HCT116 (cell line): ENCODE results near the gene ASS1. TPM values are rescaled to one million over a fixed set of nuclear protein-coding genes. Genes with fewer than 3 reads are reported as not detected.

Experiments
- ATAC-seq: fragments of 200-7000 bp; cut with Tn5 transposase; 2 replicates; pipeline ENCODE4 v1.9.1; 2020; ENCODE audit warnings: mild to moderate bottlenecking, moderate library complexity
- BruUV-seq: library from RNA; stranded (reverse); fragments of 400-500 nt; replicated peaks from 2 replicates; lab custom pipeline; 2021; lab: Mats Ljungman, UMichigan
- CTCF ChIA-PET: fragments of 300-600 bp; sonication (Branson Sonifier 250); formaldehyde crosslinking; loops from one replicate; lab custom pipeline; 2021; ENCODE audit warnings: antibody characterized with exemption; lab: Charles Lee
- POLR2A ChIA-PET: fragments of 300-600, 350-600 bp; sonication (Branson Sonifier 250); formaldehyde crosslinking; loops from one replicate; lab custom pipeline; 2021; ENCODE audit warnings: antibody characterized with exemption; lab: Charles Lee
- RAD21 ChIA-PET, 2 experiments: fragments of 300-600 bp; sonication (Branson Sonifier 250); formaldehyde crosslinking; loops; one replicate each; lab custom pipeline; 2023; ENCODE audit warnings: low total read pairs in 2 of 2; ENCODE audit not compliant: uncharacterized antibody in 2 of 2, unreplicated experiment in 2 of 2, low non-redundant PET in 1 of 2; lab: Charles Lee
- DNase-seq: peaks from one replicate; pipeline ENCODE4 v3.0.0-alpha.2; 2010; ENCODE audit warnings: low read depth, low spot score
- H2AFZ ChIP-seq: fragments of 200-600 bp; shearing (Covaris generic), sonication (generic); 2 replicates; pipeline ENCODE4 v1.6.1; 2017; ENCODE audit warnings: low read depth, mixed run types, mixed read lengths, antibody characterized with exemption, low read length; ENCODE audit not compliant: poor library complexity, severe bottlenecking
- H3K27ac ChIP-seq: 2 replicates; pipeline ENCODE4 v1.5.1; 2012; ENCODE audit warnings: low read depth, low read length
- H3K27me3 ChIP-seq: fragments of 200-600 bp; sonication (generic); 2 replicates; pipeline ENCODE4 v1.6.1; 2016; ENCODE audit warnings: mixed run types, low read length, mixed read lengths; ENCODE audit not compliant: insufficient read depth
- H3K36me3 ChIP-seq, 2 experiments: fragments of 200-500 bp in 1 of 2; fragments of 200-600 bp in 1 of 2; sonication (Bioruptor generic) in 1 of 2; sonication (generic) in 1 of 2; 2 replicates each; pipeline versions ENCODE4 v1.5.1 to v1.6.1; 2014 to 2016; ENCODE audit warnings: low read length in 2 of 2, inconsistent platforms in 1 of 2, mixed read lengths in 1 of 2, mixed run types in 1 of 2; ENCODE audit not compliant: insufficient read depth in 2 of 2, control insufficient read depth in 1 of 2
- H3K4me1 ChIP-seq, 2 experiments: fragments of 200-600 bp in 1 of 2; sonication (generic) in 1 of 2; 2 replicates each; pipeline versions ENCODE4 v1.5.1 to v1.6.1; 2012 to 2017; ENCODE audit warnings: low read length in 2 of 2, inconsistent platforms in 1 of 2, mild to moderate bottlenecking in 1 of 2, mixed read lengths in 1 of 2, mixed run types in 1 of 2, moderate library complexity in 1 of 2; ENCODE audit not compliant: insufficient read depth in 2 of 2, control insufficient read depth in 1 of 2
- H3K4me2 ChIP-seq: fragments of 200-600 bp; sonication (generic); 2 replicates; pipeline ENCODE4 v1.6.1; 2017; ENCODE audit warnings: mixed run types, low read length, mixed read lengths
- H3K4me3 ChIP-seq, 2 experiments: fragments of 200-600 bp in 1 of 2; sonication (generic) in 1 of 2; replicated peaks in 1 of 2; 2 replicates each; pipeline ENCODE4 v1.5.1; 2011 to 2016; ENCODE audit warnings: low read length in 2 of 2, control low read depth in 1 of 2, low read depth in 1 of 2, mild to moderate bottlenecking in 1 of 2, mixed read lengths in 1 of 2, mixed run types in 1 of 2
- H3K79me2 ChIP-seq: fragments of 200-600 bp; sonication (generic); 2 replicates; pipeline ENCODE4 v1.6.1; 2017; ENCODE audit warnings: mild to moderate bottlenecking, mixed run types, low read length, moderate library complexity, mixed read lengths; ENCODE audit not compliant: insufficient read depth
- H3K9ac ChIP-seq: fragments of 200-600 bp; sonication (generic); 2 replicates; pipeline ENCODE4 v1.6.1; 2016; ENCODE audit warnings: low read length, mixed read lengths
- H3K9me2 ChIP-seq: fragments of 200-600 bp; sonication (generic), shearing (Covaris generic); 2 replicates; pipeline ENCODE4 v1.6.1; 2017; ENCODE audit warnings: mixed run types, mild to moderate bottlenecking, moderate library complexity; ENCODE audit not compliant: insufficient read depth
- H3K9me3 ChIP-seq, 2 experiments: fragments of 200-500 bp in 1 of 2; fragments of 200-600 bp in 1 of 2; sonication (Bioruptor generic) in 1 of 2; sonication (generic) in 1 of 2; 2 replicates each; pipeline ENCODE4 v1.6.1; 2014 to 2017; ENCODE audit warnings: low read length in 2 of 2, mixed read lengths in 2 of 2, inconsistent platforms in 1 of 2, low read depth in 1 of 2, mild to moderate bottlenecking in 1 of 2, mixed run types in 1 of 2, moderate library complexity in 1 of 2; ENCODE audit not compliant: control insufficient read depth in 1 of 2, insufficient read depth in 1 of 2
- H4K20me1 ChIP-seq: fragments of 200-600 bp; sonication (generic), shearing (Covaris generic); 2 replicates; pipeline ENCODE4 v1.6.1; 2017; ENCODE audit warnings: mixed run types, mild to moderate bottlenecking, moderate library complexity; ENCODE audit not compliant: insufficient read depth
- CEBPB ChIP-seq: IDR thresholded peaks from 2 replicates; pipeline ENCODE4 v1.6.1; 2012; ENCODE audit warnings: low read depth
- CTCF ChIP-seq, 3 experiments: fragments of 200-600 bp in 1 of 3; sonication (generic) in 1 of 3; IDR thresholded peaks in 2 of 3; conservative IDR thresholded peaks in 1 of 3; 2 replicates each; pipeline ENCODE4 v1.5.1; 2012 to 2017; ENCODE audit warnings: low read depth in 2 of 3, low read length in 2 of 3, antibody characterized with exemption in 1 of 3, borderline replicate concordance in 1 of 3, control low read depth in 1 of 3, mild to moderate bottlenecking in 1 of 3, mixed read lengths in 1 of 3, mixed run types in 1 of 3, moderate library complexity in 1 of 3; ENCODE audit not compliant: insufficient read depth in 1 of 3
- EGR1 ChIP-seq: IDR thresholded peaks from 2 replicates; pipeline ENCODE4 v1.6.1; 2012; ENCODE audit warnings: low read depth
- ELF1 ChIP-seq: IDR thresholded peaks from 2 replicates; pipeline ENCODE4 v1.6.1; 2012; ENCODE audit warnings: low read depth, borderline replicate concordance
- EZH2 ChIP-seq: fragments of 200-600 bp; sonication (generic); IDR thresholded peaks from 2 replicates; pipeline ENCODE4 v1.6.1; 2017; ENCODE audit warnings: antibody characterized with exemption, mixed run types
- EZH2phosphoT487 ChIP-seq: fragments of 200-600 bp; IDR thresholded peaks from 2 replicates; pipeline ENCODE4 v1.6.1; 2018; ENCODE audit warnings: antibody characterized with exemption, borderline replicate concordance
- FOSL1 ChIP-seq: IDR thresholded peaks from 2 replicates; pipeline ENCODE4 v1.6.1; 2012; ENCODE audit warnings: low read depth
- JUND ChIP-seq: IDR thresholded peaks from 2 replicates; pipeline ENCODE4 v1.6.1; 2012
- MAX ChIP-seq: IDR thresholded peaks from 2 replicates; pipeline ENCODE4 v1.6.1; 2012
- POLR2A ChIP-seq: IDR thresholded peaks from 2 replicates; pipeline ENCODE4 v1.7.0; 2011; ENCODE audit warnings: borderline replicate concordance; ENCODE audit not compliant: insufficient read depth, insufficient read length; ENCODE audit errors: extremely low read depth
- POLR2AphosphoS5 ChIP-seq: IDR thresholded peaks from 2 replicates; pipeline ENCODE4 v1.6.1; 2011; ENCODE audit warnings: mild to moderate bottlenecking, low read depth, low read length, moderate library complexity
- RAD21 ChIP-seq: IDR thresholded peaks from 2 replicates; pipeline ENCODE4 v1.6.1; 2012; ENCODE audit warnings: low read depth, mild to moderate bottlenecking
- REST ChIP-seq: IDR thresholded peaks from 2 replicates; pipeline ENCODE4 v1.6.1; 2012; ENCODE audit warnings: low read depth
- SIN3A ChIP-seq: IDR thresholded peaks from 2 replicates; pipeline ENCODE4 v1.6.1; 2012; ENCODE audit warnings: low read depth
- SP1 ChIP-seq: IDR thresholded peaks from 2 replicates; pipeline ENCODE4 v1.6.1; 2012; ENCODE audit warnings: low read depth
- SRF ChIP-seq: IDR thresholded peaks from 2 replicates; pipeline ENCODE4 v1.6.1; 2012; ENCODE audit warnings: low read depth
- ZFX ChIP-seq: fragments of 450-650 bp; IDR thresholded peaks from 2 replicates; pipeline ENCODE4 v1.6.1; 2017
- intact Hi-C: fragments of 100-400 bp; cut with micrococcal nuclease; formaldehyde crosslinking; loops from 2 replicates; pipeline ENCODE4 v1.10.0; 2022
- total RNA-seq: library from RNA; stranded (reverse); gene quantifications from one replicate; pipeline ENCODE4 v1.2.1, GENCODE V29; 2021; ENCODE audit not compliant: unreplicated experiment
- TF ChIP-seq, protein P1 (sequence below): IDR thresholded peaks from 2 replicates; pipeline ENCODE4 v1.6.1; 2011; ENCODE audit warnings: mild to moderate bottlenecking, low read length, moderate library complexity; ENCODE audit not compliant: insufficient replicate concordance; ENCODE audit errors: extremely low read depth

ASS1 gene
- total RNA-seq, 1 experiment from 2014 or later: 92.6 TPM

- Histone ChIP-seq H3K9ac (no peak overlapping the region), H3K27me3 (no peaks in the 10 kb centered on the region), H3K27ac (no peak overlapping the region), H3K4me2 (no peak overlapping the region), H3K79me2 (no peaks in the 10 kb centered on the region), H3K9me3 (peaks cover 3 to 16% of the 10 kb centered on the region in 2 experiments; a peak in 2 of 4 replicates), H3K36me3 (no peaks in the 10 kb centered on the region; a peak in 1 of 4 replicates), H3K4me3 (no peak overlapping the region), H3K4me1 (peaks cover 8 to 10% of the 10 kb centered on the region in 2 experiments), H2AFZ (no peak overlapping the region), H4K20me1 (no peaks in the 10 kb centered on the region), H3K9me2 (no peaks in the 10 kb centered on the region)
- no peak for ATAC-seq
- no peak for DNase-seq
- ChIA-PET RAD21 (no interaction called here), CTCF (no interaction called here), POLR2A (no interaction called here)
- intact Hi-C loops: no loop called here
- TF ChIP-seq SRF (no peak), CEBPB (no peak), SP1 (no peak), REST (no peak), POLR2A (no peak), CTCF (IDR thresholded peaks at IDR 0.05 in 2 of 3, conservative IDR thresholded peaks at IDR 0.05 in 1 of 3; ENCODE audit: borderline replicate concordance in 1 of 3, insufficient read depth in 1 of 3, low read depth in 2 of 3, low read length in 2 of 3) (no peak), SIN3A (no peak), FOSL1 (no peak), POLR2AphosphoS5 (no peak), EGR1 (no peak), MAX (no peak), EZH2phosphoT487 (no peak), RAD21 (no peak), EZH2 (no peak), ZFX (no peak), ELF1 (no peak), JUND (no peak)
- TF ChIP-seq, protein P1, sequence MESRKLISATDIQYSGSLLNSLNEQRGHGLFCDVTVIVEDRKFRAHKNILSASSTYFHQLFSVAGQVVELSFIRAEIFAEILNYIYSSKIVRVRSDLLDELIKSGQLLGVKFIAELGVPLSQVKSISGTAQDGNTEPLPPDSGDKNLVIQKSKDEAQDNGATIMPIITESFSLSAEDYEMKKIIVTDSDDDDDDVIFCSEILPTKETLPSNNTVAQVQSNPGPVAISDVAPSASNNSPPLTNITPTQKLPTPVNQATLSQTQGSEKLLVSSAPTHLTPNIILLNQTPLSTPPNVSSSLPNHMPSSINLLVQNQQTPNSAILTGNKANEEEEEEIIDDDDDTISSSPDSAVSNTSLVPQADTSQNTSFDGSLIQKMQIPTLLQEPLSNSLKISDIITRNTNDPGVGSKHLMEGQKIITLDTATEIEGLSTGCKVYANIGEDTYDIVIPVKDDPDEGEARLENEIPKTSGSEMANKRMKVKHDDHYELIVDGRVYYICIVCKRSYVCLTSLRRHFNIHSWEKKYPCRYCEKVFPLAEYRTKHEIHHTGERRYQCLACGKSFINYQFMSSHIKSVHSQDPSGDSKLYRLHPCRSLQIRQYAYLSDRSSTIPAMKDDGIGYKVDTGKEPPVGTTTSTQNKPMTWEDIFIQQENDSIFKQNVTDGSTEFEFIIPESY: no peak
- no TSS peak for BruUV-seq
Observed at GRCh38 chr9:130495067-130495466, 50.3 kb downstream of the ASS1 start.
